NCI-H1930 (cell line): ENCODE results near the gene IQCK.
"Not testable (repeated sequence)": the region's sequence is repeated elsewhere in the genome, so short reads cannot be mapped to it uniquely, and the experiment has no call there.

Source experiments
- DNase-seq, 2 experiments: peaks; one replicate each; lab custom pipeline; 2025; lab: John Stamatoyannopoulos, UW

IQCK gene

GRCh38 chr16:19699472-19699871 lies 18.6 kb upstream of the IQCK start:
- DNase-seq: no peak

- no peak for DNase-seq
Observed at GRCh38 chr16:19700319-19700781, 17.7 kb upstream of the IQCK start.

GRCh38 chr16:19701091-19701490 lies 17.0 kb upstream of the IQCK start:
- no peak for DNase-seq

- DNase-seq: no peak
Observed at GRCh38 chr16:19703172-19703889, 14.7 kb upstream of the IQCK start.

GRCh38 chr16:19704321-19705145 lies 13.5 kb upstream of the IQCK start:
- no peak for DNase-seq

GRCh38 chr16:19705146-19705501 lies 12.9 kb upstream of the IQCK start:
- no peak for DNase-seq

GRCh38 chr16:19705843-19706242 lies 12.2 kb upstream of the IQCK start:
- DNase-seq: no peak

GRCh38 chr16:19706846-19707245 lies 11.2 kb upstream of the IQCK start:
- no peak for DNase-seq

GRCh38 chr16:19707569-19708295 lies 10.3 kb upstream of the IQCK start:
- no peak for DNase-seq

- DNase-seq: no peak
Observed at GRCh38 chr16:19708296-19709205, 9.5 kb upstream of the IQCK start.

- no peak for DNase-seq
Observed at GRCh38 chr16:19709381-19710136, 8.5 kb upstream of the IQCK start.

GRCh38 chr16:19710191-19710908 lies 7.7 kb upstream of the IQCK start:
- no peak for DNase-seq

- no peak for DNase-seq
Observed at GRCh38 chr16:19710991-19711545, 7.0 kb upstream of the IQCK start.

- no peak for DNase-seq
Observed at GRCh38 chr16:19711643-19712042, 6.4 kb upstream of the IQCK start.

GRCh38 chr16:19712418-19713058 lies 5.5 kb upstream of the IQCK start:
- no peak for DNase-seq

- no peak for DNase-seq
Observed at GRCh38 chr16:19713697-19714096, 4.4 kb upstream of the IQCK start.

GRCh38 chr16:19715566-19715965 lies 2.5 kb upstream of the IQCK start:
- DNase-seq: no peak

GRCh38 chr16:19716183-19716582 lies 1.9 kb upstream of the IQCK start:
- no peak for DNase-seq

- DNase-seq: not testable (repeated sequence)
Observed at GRCh38 chr16:19716728-19717127, 1.3 kb upstream of the IQCK start.
